ENCODE measurements around the gene CYS1.
A peak's percentile ranks its signal among the peaks of the same experiment; 100 is the strongest.
"Not testable (repeated sequence)": the region's sequence is repeated elsewhere in the genome, so short reads cannot be mapped to it uniquely, and the experiment has no call there.

The CYS1 gene

DNA sequence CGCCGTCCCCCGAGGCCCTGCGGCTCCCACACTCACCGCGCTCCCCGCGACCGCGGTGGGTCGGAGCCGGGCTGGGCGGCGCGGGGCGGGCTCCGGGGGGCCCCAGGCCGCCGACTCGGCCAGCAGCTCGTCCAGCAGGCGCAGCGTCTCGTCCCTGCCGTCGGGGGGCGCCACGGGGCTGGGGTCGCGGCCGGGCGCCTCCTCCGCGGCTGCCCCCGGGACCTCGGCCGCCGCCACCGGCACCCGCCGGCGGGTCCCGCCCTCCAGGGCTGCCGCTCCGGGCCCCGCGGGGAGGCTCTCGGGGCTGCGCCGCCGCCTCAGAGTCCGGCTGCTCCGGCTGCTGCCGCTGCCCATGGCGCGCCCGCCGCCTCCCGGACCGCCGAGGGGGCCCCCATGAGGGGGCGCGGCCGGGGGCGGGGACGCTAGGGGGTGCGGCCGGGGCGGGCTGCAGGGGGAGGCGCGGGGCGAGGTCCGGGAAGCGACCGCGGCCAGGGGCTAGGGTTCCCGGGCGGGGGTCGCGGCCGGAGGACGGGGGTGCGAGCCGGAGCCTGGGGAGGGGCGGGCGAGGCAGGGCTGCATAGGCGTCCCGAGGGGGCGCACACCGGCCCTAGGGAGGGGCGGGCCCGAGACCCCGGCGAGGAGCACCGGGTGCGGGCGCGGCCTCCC is at the start of gene CYS1:
Gene CYS1, minus strand, starts transcription at position 542 of the 666 bp plus-strand sequence. Its CDS starts 188 bp downstream, at position 354.
- DNase-seq, result no peak

GRCh38 chr2:10129490-10129889 is 49.3 kb upstream of the CYS1 start:
- DNase-seq, result no peak

GRCh38 chr2:10128420-10128819 is 48.2 kb upstream of the CYS1 start:
- DNase-seq, result no peak

GRCh38 chr2:10126632-10127026 is 46.4 kb upstream of the CYS1 start:
- DNase-seq, result no peak

GRCh38 chr2:10125842-10126631 is 45.8 kb upstream of the CYS1 start:
- no peak for DNase-seq

GRCh38 chr2:10124538-10125045 is 44.4 kb upstream of the CYS1 start:
- peak; percentile 79 for DNase-seq

- peak; percentile 49 for DNase-seq
Measured at GRCh38 chr2:10123281-10123680, 43.1 kb upstream of the CYS1 start.

- DNase-seq, result peak; percentile 97
Measured at GRCh38 chr2:10122500-10123280, 42.5 kb upstream of the CYS1 start, which contains the start of gene RRM2. RRM2 (plus strand) TSS chr2:10122739; CDS start chr2:10122799, 60 bp downstream.

- DNase-seq, result peak; percentile 76
Measured at GRCh38 chr2:10120877-10121574, 40.8 kb upstream of the CYS1 start.

DNA sequence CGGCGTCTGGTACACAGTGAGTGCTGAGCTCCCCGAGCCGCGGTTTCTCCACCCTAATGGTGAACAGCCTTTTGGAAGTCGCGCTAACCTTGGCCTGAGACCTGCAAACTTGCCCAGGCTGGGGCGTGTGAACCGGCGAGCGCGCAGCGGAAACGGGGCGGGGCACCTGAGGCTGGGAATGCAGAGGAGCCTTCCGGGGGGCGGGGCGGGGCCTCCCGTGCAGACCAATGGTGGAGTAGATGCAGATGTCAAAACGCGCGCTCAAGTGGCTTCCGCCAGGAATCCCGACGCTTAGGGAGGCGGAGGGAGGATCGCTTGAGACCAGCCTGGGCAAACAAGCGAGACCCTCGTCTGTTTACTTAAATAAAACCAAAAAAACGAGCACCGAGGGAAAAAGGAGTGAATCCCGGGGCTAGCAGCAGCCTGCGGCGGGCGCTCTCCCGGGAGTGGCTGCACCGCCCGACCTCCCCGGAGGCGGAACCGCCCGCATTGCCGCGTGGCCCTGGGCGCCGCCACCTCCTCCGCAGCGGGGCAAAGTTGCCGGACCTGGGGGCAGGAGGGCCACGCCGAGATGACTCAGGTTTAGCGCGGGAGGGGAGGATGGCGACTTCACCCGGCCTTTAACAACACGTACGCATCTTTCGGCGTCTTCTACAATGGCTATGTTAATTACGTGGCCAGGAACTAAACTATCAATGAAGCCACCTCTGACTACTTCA is 40.1 kb upstream of the CYS1 start:
- DNase-seq, result peak; percentile 97

GRCh38 chr2:10119601-10120157 is 39.5 kb upstream of the CYS1 start:
- no peak for DNase-seq

DNA sequence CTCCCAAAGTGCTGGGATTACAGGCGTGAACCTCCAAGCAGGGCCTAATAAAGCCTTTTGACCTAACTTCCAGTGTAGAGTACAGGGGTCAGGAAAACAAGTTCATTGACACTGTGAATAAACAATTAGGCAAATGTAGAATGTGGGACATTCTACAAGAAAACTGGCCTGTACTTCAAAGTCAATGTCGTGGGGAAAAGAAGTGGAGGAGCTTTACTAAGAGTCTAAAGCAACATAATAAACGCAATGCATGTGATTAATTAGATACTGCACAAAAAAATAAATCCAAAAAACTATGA is 38.8 kb upstream of the CYS1 start:
- no peak for DNase-seq

GRCh38 chr2:10109311-10109710 is 29.1 kb upstream of the CYS1 start:
- no peak for DNase-seq

DNA sequence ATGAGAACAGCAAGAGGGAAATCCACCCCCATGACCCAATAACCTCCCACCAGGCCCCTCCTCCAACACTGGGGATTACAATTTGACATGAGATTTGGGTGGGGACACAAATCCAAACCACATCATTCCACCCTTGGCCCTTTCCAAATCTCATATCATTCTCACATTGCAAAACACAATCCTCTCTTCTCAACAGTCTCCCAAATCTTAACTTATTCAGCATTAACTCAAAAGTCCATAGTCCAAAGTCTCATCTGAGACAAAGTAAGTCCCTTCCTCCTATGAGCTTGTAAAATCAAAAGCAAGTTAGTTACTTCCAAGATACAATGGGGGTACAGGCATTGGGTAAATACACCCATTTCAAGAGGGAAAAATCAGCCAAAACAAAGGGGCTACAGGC is 24.7 kb upstream of the CYS1 start:
- DNase-seq, result not testable (repeated sequence)

GRCh38 chr2:10103179-10103578 is 23.0 kb upstream of the CYS1 start:
- no peak for DNase-seq

DNA sequence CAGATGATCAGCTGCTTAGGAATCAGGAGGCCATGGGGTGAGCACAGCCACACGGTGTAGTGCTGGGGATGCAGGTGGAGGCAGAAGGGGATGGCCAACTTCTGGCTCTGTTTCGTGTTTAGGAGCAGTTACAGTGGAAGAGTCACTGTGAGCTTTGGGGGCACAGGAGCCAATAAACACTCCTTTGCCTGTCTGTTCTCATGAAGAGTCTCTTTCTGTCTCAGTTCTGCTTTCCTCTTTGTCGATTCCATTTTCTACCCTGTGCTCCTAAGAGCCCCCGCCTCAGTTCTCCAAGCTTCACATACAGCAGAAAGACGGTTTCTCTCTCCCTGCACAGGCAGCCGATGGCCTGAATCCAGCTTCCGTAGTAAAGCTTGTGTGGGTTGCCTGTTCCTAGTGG is 21.3 kb upstream of the CYS1 start:
- DNase-seq, result no peak

DNA sequence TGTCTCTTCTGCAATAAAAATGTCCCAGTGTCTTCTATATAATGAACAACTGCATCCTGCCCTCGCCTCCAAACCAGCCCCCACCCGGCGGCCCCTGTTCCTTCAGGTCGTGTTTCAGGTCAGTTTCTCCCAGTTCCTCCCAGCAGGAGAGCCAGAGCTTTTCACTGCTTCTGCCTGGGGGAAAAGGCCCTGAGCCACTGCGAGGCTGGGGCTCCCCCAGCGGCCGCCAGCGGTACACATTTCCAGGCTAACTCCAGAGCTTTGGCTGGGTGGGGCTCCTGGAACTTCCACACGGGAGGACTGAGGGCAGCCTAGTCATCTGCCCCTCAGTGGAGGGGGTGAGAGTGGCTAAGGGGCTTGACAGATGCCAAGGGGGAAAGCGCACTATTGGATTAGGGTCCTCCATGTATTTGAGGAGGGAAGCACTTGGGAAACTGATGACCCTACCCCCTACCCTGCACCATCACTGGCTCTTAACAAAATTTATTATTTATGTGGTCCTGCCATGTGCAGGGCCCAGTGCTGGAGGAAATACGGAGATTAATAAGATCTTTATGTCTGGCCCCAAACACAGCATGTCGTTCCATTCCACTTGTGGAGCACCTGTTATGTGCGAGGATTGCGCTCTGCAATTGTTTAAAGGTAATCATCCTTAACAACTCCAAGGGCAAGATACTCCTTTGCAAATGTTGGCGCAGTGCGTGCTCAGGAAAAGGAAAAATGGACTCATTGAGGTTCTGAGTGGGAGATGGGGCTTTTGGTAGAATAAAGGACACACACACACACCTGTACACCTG is 17.3 kb upstream of the CYS1 start:
- DNase-seq, result peak; percentile 65

- DNase-seq, result no peak
Measured at GRCh38 chr2:10096641-10097040, 16.4 kb upstream of the CYS1 start.

DNA sequence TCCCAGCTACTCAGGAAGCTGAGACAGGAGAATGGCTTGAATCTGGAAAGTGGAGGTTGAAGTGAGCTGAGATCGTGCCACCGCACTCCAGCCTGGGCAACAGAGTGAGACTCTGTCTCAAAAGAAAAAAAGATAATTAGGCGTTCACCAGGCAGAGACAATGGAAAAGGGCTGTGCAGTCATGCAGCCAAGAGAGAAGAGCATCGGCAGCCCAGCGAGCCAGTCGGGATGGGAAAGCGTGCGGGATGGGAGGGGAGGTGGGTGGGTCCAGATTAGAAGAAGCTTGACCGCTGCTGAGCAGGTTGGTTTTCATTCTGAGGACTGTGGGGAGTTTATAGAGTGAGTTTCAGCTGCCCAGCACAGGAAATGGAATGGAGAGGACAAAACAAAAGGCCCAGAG is 15.0 kb upstream of the CYS1 start:
- no peak for DNase-seq

- no peak for DNase-seq
Measured at GRCh38 chr2:10094271-10094814, 14.1 kb upstream of the CYS1 start.

DNA sequence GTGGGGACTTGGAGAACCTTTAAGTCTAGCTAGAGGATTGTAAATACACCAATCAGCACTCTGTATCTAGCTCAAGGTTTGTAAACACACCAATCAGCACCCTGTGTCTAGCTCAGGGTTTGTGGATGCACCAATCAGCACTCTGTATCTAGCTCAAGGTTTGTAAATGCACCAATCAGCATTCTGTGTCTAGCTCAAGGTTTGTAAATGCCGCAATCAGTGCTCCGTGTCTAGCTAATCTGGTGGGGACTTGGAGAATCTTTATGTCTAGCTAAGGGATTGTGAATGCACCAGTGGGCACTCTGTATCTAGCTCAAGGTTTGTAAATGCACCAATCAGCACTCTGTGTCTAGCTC is 11.7 kb upstream of the CYS1 start:
- not testable (repeated sequence) for DNase-seq

Data from OCI-M1 (cell line).